Endothelial cell of umbilical vein (primary cell): Measurements from ENCODE around the gene XIRP1. TPM values are rescaled to one million over a fixed set of nuclear protein-coding genes. Genes with fewer than 3 reads are reported as not detected.

ENCODE experiments used
- BruUV-seq: library from RNA; stranded (reverse); fragments of 400-500 nt; replicated peaks from 2 replicates; lab custom pipeline; 2021; lab: Mats Ljungman, UMichigan
- CTCF ChIA-PET: fragments of 300-600, 350-600 bp; sonication (Branson Sonifier 250); formaldehyde crosslinking; loops from one replicate; lab custom pipeline; 2021; ENCODE audit warnings: antibody characterized with exemption, inconsistent platforms; lab: Charles Lee
- POLR2A ChIA-PET: fragments of 300-600, 350-600 bp; sonication (Branson Sonifier 250); formaldehyde crosslinking; loops from one replicate; lab custom pipeline; 2021; ENCODE audit warnings: antibody characterized with exemption, inconsistent platforms; lab: Charles Lee
- DNase-seq: peaks from one replicate; pipeline ENCODE4 v3.0.0-alpha.2; 2011; ENCODE audit warnings: low read depth, low spot score
- FAIRE-seq: peaks from 2 replicates; lab custom pipeline; 2011; peaks lifted over from hg19 to GRCh38; lab: Jason Lieb, UNC
- H2AFZ ChIP-seq: 2 replicates; pipeline ENCODE4 v1.6.0; 2012; ENCODE audit warnings: low read depth, low read length, control low read depth, inconsistent platforms
- H3K27ac ChIP-seq: 2 replicates; pipeline ENCODE4 v1.5.1; 2011; ENCODE audit warnings: low read depth, mild to moderate bottlenecking, control low read depth, low read length, moderate library complexity; ENCODE audit not compliant: insufficient read depth
- H3K27me3 ChIP-seq, 2 experiments: 2 replicates each; pipeline versions ENCODE4 v1.6.0 to v1.6.1; 2011; ENCODE audit warnings: low read length in 2 of 2, mixed read lengths in 1 of 2; ENCODE audit not compliant: control insufficient read depth in 2 of 2, insufficient read depth in 2 of 2
- H3K36me3 ChIP-seq, 2 experiments: 2 replicates in 1 of 2; 3 replicates in 1 of 2; pipeline ENCODE4 v1.5.1; 2011; ENCODE audit warnings: low read length in 2 of 2, mild to moderate bottlenecking in 1 of 2, moderate library complexity in 1 of 2; ENCODE audit not compliant: control insufficient read depth in 2 of 2, insufficient read depth in 2 of 2; ENCODE audit errors: extremely low read depth in 1 of 2
- H3K4me1 ChIP-seq: 3 replicates; pipeline ENCODE4 v1.5.1; 2011; ENCODE audit warnings: mild to moderate bottlenecking, low read length; ENCODE audit not compliant: control insufficient read depth, insufficient read depth; ENCODE audit errors: extremely low read depth
- H3K4me2 ChIP-seq: 2 replicates; pipeline ENCODE4 v1.6.1; 2011; ENCODE audit warnings: low read length, control low read depth, mixed read lengths; ENCODE audit not compliant: insufficient read depth
- H3K4me3 ChIP-seq, 3 experiments: fragments of 200-600 bp in 1 of 3; sonication (generic), shearing (Covaris generic) in 1 of 3; replicated peaks in 1 of 3; 2 replicates each; pipeline ENCODE4 v1.5.1; 2011 to 2016; ENCODE audit warnings: control low read depth in 3 of 3, low read length in 3 of 3, mild to moderate bottlenecking in 2 of 3, inconsistent platforms in 1 of 3, low read depth in 1 of 3, moderate library complexity in 1 of 3; ENCODE audit not compliant: insufficient read depth in 1 of 3
- H3K79me2 ChIP-seq: 2 replicates; pipeline ENCODE4 v1.6.0; 2012; ENCODE audit warnings: low read length, inconsistent platforms; ENCODE audit not compliant: control insufficient read depth, insufficient read depth
- H3K9ac ChIP-seq: replicated peaks from 2 replicates; pipeline ENCODE3; 2011; ENCODE audit warnings: low read length, control low read depth; ENCODE audit not compliant: insufficient read depth; ENCODE audit errors: extremely low read depth
- H3K9me1 ChIP-seq: replicated peaks from 3 replicates; pipeline ENCODE4 v1.6.0; 2011; ENCODE audit warnings: mild to moderate bottlenecking, low read length; ENCODE audit not compliant: control insufficient read depth, insufficient read depth; ENCODE audit errors: extremely low read depth
- H3K9me3 ChIP-seq: replicated peaks from 2 replicates; pipeline ENCODE4 v1.5.1; 2012; ENCODE audit warnings: low read length, inconsistent platforms; ENCODE audit not compliant: control insufficient read depth, insufficient read depth
- H4K20me1 ChIP-seq: replicated peaks from 2 replicates; pipeline ENCODE3; 2011; ENCODE audit warnings: mild to moderate bottlenecking, low read length; ENCODE audit not compliant: control insufficient read depth, insufficient read depth; ENCODE audit errors: extremely low read depth
- CTCF ChIP-seq, 2 donors: IDR thresholded peaks; 1 replicate in 1 of 2; 2 replicates in 1 of 2; pipeline ENCODE4 v1.5.1; 2011; ENCODE audit warnings: low read length in 2 of 2, mild to moderate bottlenecking in 2 of 2, moderate library complexity in 2 of 2, control low read depth in 1 of 2, inconsistent platforms in 1 of 2, low read depth in 1 of 2; ENCODE audit not compliant: insufficient read depth in 1 of 2; ENCODE audit errors: extremely low read depth in 1 of 2
- EZH2 ChIP-seq: IDR thresholded peaks from 2 replicates; pipeline ENCODE4 v1.6.1; 2012; ENCODE audit warnings: borderline replicate concordance, low read depth, mild to moderate bottlenecking, moderate library complexity, low read length, inconsistent platforms; ENCODE audit not compliant: severe bottlenecking
- FOS ChIP-seq: IDR thresholded peaks from 2 replicates; pipeline ENCODE4 v1.6.1; 2011; ENCODE audit warnings: mild to moderate bottlenecking, low read length, moderate library complexity, borderline replicate concordance; ENCODE audit not compliant: insufficient read depth
- JUN ChIP-seq: IDR thresholded peaks from 2 replicates; pipeline ENCODE4 v1.6.1; 2011; ENCODE audit warnings: borderline replicate concordance, low read depth; ENCODE audit not compliant: insufficient read length, insufficient read depth
- MAX ChIP-seq: IDR thresholded peaks from 2 replicates; pipeline ENCODE4 v1.6.1; 2011; ENCODE audit not compliant: insufficient read depth, insufficient read length
- POLR2A ChIP-seq: IDR thresholded peaks from 2 replicates; pipeline ENCODE4 v1.6.1; 2012; ENCODE audit warnings: low read depth, mild to moderate bottlenecking, control low read depth, low read length
- POLR2AphosphoS5 ChIP-seq: IDR thresholded peaks from 2 replicates; pipeline ENCODE4 v1.6.1; 2012; ENCODE audit warnings: low read depth, mild to moderate bottlenecking, control low read depth, low read length, moderate library complexity; ENCODE audit not compliant: insufficient read depth
- dilution Hi-C: fragments of 300-500 bp; cut with MboI; formaldehyde crosslinking; loops from one replicate; pipeline ENCODE4 v1.15.0; 2019; ENCODE audit warnings: low sequenced_read_pairs; ENCODE audit not compliant: extremely low pct_ligation_motif_present
- intact Hi-C: fragments of 100-400 bp; cut with micrococcal nuclease; formaldehyde crosslinking; loops from one replicate; pipeline ENCODE4 v1.10.0; 2022
- polyA plus RNA-seq, 4 experiments: library from polyadenylated mRNA; depleted of rRNA in 3 of 4; stranded (reverse) in 3 of 4; unstranded in 1 of 4; fragments of >200 nt; gene quantifications; 2 replicates each; pipeline versions ENCODE4 v1.2.1 to v1.2.3, GENCODE V29; 2011 to 2012; ENCODE audit warnings: missing spikeins in 1 of 4
- total RNA-seq: library from RNA; stranded (reverse); gene quantifications from 2 replicates; pipeline ENCODE4 v1.2.3, GENCODE V29; 2021

XIRP1 gene
- total and polyA plus RNA-seq, 2 donors (not counting 3 experiments of a cell fraction or from before 2014, with no cell fraction given), result not detected

- intact Hi-C loops, result loop anchor here (1.0 kb wide), 3 partner anchors 63 to 189 kb away; no protein-coding TSS in a partner anchor
- FAIRE-seq, result no peak
Measured at GRCh38 chr3:39189150-39189958, 3.0 kb downstream of the XIRP1 start.

More at GRCh38 chr3:39189150-39189958, 3.0 kb downstream of the XIRP1 start:
- H3K27ac ChIP-seq, result no peak overlapping the region
- TF ChIP-seq POLR2A, result no peak
- TF ChIP-seq POLR2AphosphoS5, result no peak
- TF ChIP-seq EZH2, result no peak
- no peak for TF ChIP-seq CTCF (IDR thresholded peaks at IDR 0.05; ENCODE audit: extremely low read depth in 1 of 2, insufficient read depth in 1 of 2, low read depth in 1 of 2, low read length in 2 of 2)
- TF ChIP-seq JUN, result no peak
- TF ChIP-seq MAX, result no peak
- TF ChIP-seq FOS, result no peak
- H3K36me3 ChIP-seq, result no peaks in the 10 kb centered on the region
- CTCF ChIA-PET, result interaction anchor here (0.8 to 14.2 kb wide), 27 partner anchors 11 to 218 kb away, joined by 3 to 183 read pairs (median 4); partner anchors contain the start of genes CX3CR1 and RPSA
- H3K79me2 ChIP-seq, result no peaks in the 10 kb centered on the region
- dilution Hi-C loops, result no loop called here
- no peak overlapping the region for H2AFZ ChIP-seq
- H3K9me1 ChIP-seq, result no peaks in the 10 kb centered on the region
- no peaks in the 10 kb centered on the region for H4K20me1 ChIP-seq
- H3K9me3 ChIP-seq, result no peaks in the 10 kb centered on the region
- H3K4me2 ChIP-seq, result no peak overlapping the region
- no peaks in the 10 kb centered on the region for H3K4me1 ChIP-seq
- BruUV-seq, result no TSS peak
- no peaks in the 10 kb centered on the region for H3K27me3 ChIP-seq
- no peak overlapping the region for H3K9ac ChIP-seq
- no peak overlapping the region for H3K4me3 ChIP-seq
- DNase-seq, result no peak
- POLR2A ChIA-PET, result interaction anchor here (1.1 kb wide), 1 partner anchor 11 kb away, joined by 3 read pairs; no protein-coding TSS in a partner anchor
